OCI-M2 (cell line): Measurements from ENCODE around the gene ZNF496.

ENCODE experiments used
- DNase-seq: peaks from one replicate; lab custom pipeline; 2025; ENCODE audit not compliant: unreplicated experiment; lab: John Stamatoyannopoulos, UW

Gene ZNF496

GRCh38 chr1:247329097-247329617 lies 2.5 kb downstream of the ZNF496 start:
- DNase-seq, result no peak

GRCh38 chr1:247328311-247328710 lies 3.4 kb downstream of the ZNF496 start:
- no peak for DNase-seq

GRCh38 chr1:247326411-247327130 lies 5.1 kb downstream of the ZNF496 start:
- no peak for DNase-seq

- DNase-seq, result no peak
Measured at GRCh38 chr1:247324923-247325322, 6.7 kb downstream of the ZNF496 start.

- DNase-seq, result no peak
Measured at GRCh38 chr1:247324204-247324787, 7.4 kb downstream of the ZNF496 start.

GRCh38 chr1:247322849-247323586 lies 8.6 kb downstream of the ZNF496 start:
- DNase-seq, result no peak

- no peak for DNase-seq
Measured at GRCh38 chr1:247322442-247322841, 9.2 kb downstream of the ZNF496 start.

GRCh38 chr1:247317702-247318101 lies 14.0 kb downstream of the ZNF496 start:
- DNase-seq, result no peak

- no peak for DNase-seq
Measured at GRCh38 chr1:247316590-247317197, 15.0 kb downstream of the ZNF496 start.

GRCh38 chr1:247304031-247304430 lies 27.6 kb downstream of the ZNF496 start:
- no peak for DNase-seq

GRCh38 chr1:247303216-247303615 lies 28.5 kb downstream of the ZNF496 start:
- DNase-seq, result no peak

GRCh38 chr1:247301176-247301540 lies 30.5 kb downstream of the ZNF496 start:
- no peak for DNase-seq

GRCh38 chr1:247300491-247301175 lies 31.0 kb downstream of the ZNF496 start:
- no peak for DNase-seq

GRCh38 chr1:247299723-247300381 lies 31.8 kb downstream of the ZNF496 start:
- no peak for DNase-seq

- no peak for DNase-seq
Measured at GRCh38 chr1:247298701-247299100, 33.0 kb downstream of the ZNF496 start.

GRCh38 chr1:247298124-247298481 lies 33.6 kb downstream of the ZNF496 start:
- DNase-seq, result no peak

GRCh38 chr1:247297263-247298123 lies 34.2 kb downstream of the ZNF496 start:
- DNase-seq, result no peak

- DNase-seq, result no peak
Measured at GRCh38 chr1:247296599-247297180, 35.0 kb downstream of the ZNF496 start.

GRCh38 chr1:247295746-247296145 lies 35.9 kb downstream of the ZNF496 start:
- no peak for DNase-seq
